Activated gamma-delta T cell treated with Interleukin-2 at 50 U/mL for 16 hours (primary cell): Measurements from ENCODE around the gene OAS1.
A peak's percentile ranks its signal among the peaks of the same experiment; 100 is the strongest.

Experiments
- DNase-seq: peaks from one replicate; pipeline ENCODE4 v3.0.0-alpha.2; 2020

OAS1 gene

GRCh38 chr12:112906712-112907414 lies at the start of gene OAS1:
Gene OAS1, plus strand, starts transcription at chr12:112906962. Its CDS starts 78 bp downstream, at chr12:112907040.
- peak; percentile 9 for DNase-seq

GRCh38 chr12:112859291-112859690 lies 47.5 kb upstream of the OAS1 start:
- DNase-seq, result no peak

- no peak for DNase-seq
Measured at GRCh38 chr12:112860181-112860580, 46.6 kb upstream of the OAS1 start.

- no peak for DNase-seq
Measured at GRCh38 chr12:112861284-112861683, 45.5 kb upstream of the OAS1 start.

GRCh38 chr12:112862636-112863290 lies 44.0 kb upstream of the OAS1 start:
- DNase-seq, result no peak

GRCh38 chr12:112868459-112869041 lies 38.2 kb upstream of the OAS1 start:
- no peak for DNase-seq

GRCh38 chr12:112869091-112869490 lies 37.7 kb upstream of the OAS1 start:
- no peak for DNase-seq

- DNase-seq, result no peak
Measured at GRCh38 chr12:112869778-112870177, 37.0 kb upstream of the OAS1 start.

GRCh38 chr12:112870267-112870980 lies 36.3 kb upstream of the OAS1 start:
- DNase-seq, result no peak

- DNase-seq, result no peak
Measured at GRCh38 chr12:112875608-112876007, 31.2 kb upstream of the OAS1 start.

- DNase-seq, result no peak
Measured at GRCh38 chr12:112876506-112876905, 30.3 kb upstream of the OAS1 start.

- DNase-seq, result no peak
Measured at GRCh38 chr12:112877006-112877405, 29.8 kb upstream of the OAS1 start.

GRCh38 chr12:112878488-112878887 lies 28.3 kb upstream of the OAS1 start:
- no peak for DNase-seq

- DNase-seq, result no peak
Measured at GRCh38 chr12:112879191-112879705, 27.5 kb upstream of the OAS1 start.

GRCh38 chr12:112881602-112882001 lies 25.2 kb upstream of the OAS1 start:
- DNase-seq, result no peak

GRCh38 chr12:112885236-112885635 lies 21.5 kb upstream of the OAS1 start:
- no peak for DNase-seq

- DNase-seq, result no peak
Measured at GRCh38 chr12:112887550-112887949, 19.2 kb upstream of the OAS1 start.

GRCh38 chr12:112891093-112892024 lies 15.4 kb upstream of the OAS1 start:
- no peak for DNase-seq

- DNase-seq, result no peak
Measured at GRCh38 chr12:112892856-112893255, 13.9 kb upstream of the OAS1 start.

- DNase-seq, result no peak
Measured at GRCh38 chr12:112894128-112894527, 12.6 kb upstream of the OAS1 start.

- DNase-seq, result no peak
Measured at GRCh38 chr12:112898380-112898779, 8.4 kb upstream of the OAS1 start.
